K562 (cell line): ENCODE measurements around the gene PRR29. TPM values are rescaled to one million over a fixed set of nuclear protein-coding genes. Genes with fewer than 3 reads are reported as not detected.

Experiments
- ATAC-seq: fragments of 200-7000 bp; cut with Tn5 transposase; 3 replicates; pipeline ENCODE4 v1.9.1; 2020; ENCODE audit warnings: moderate library complexity
- BruUV-seq: library from RNA; stranded (reverse); fragments of 400-500 nt; replicated peaks from 2 replicates; lab custom pipeline; 2021; lab: Mats Ljungman, UMichigan
- CTCF ChIA-PET: fragments of 300-600 bp; formaldehyde crosslinking; extraction: SDS; loops from one replicate; lab custom pipeline; 2021; ENCODE audit warnings: low intra/inter-chr PET ratio; lab: Yijun Ruan, JAX
- POLR2A ChIA-PET: fragments of 300-600, 350-650 bp; sonication (Branson Sonifier 250); formaldehyde crosslinking; extraction: SDS; loops from one replicate; lab custom pipeline; 2021; ENCODE audit warnings: antibody characterized with exemption, inconsistent platforms; lab: Yijun Ruan, JAX
- DNase-seq, 4 experiments: peaks; one replicate each; pipeline versions ENCODE4 v3.0.0 to v3.0.0-alpha.2; 2011 to 2018; ENCODE audit warnings: low spot score in 3 of 4, mixed read lengths in 3 of 4; ENCODE audit errors: extremely low read depth in 1 of 4
- FAIRE-seq: peaks from 2 replicates; lab custom pipeline; 2011; peaks lifted over from hg19 to GRCh38; lab: Jason Lieb, UNC
- H2AFZ ChIP-seq: 2 replicates; pipeline ENCODE4 v1.6.0; 2011; ENCODE audit warnings: low read depth, low read length, control low read depth, inconsistent platforms
- H3K27ac ChIP-seq: fragments of 200-600 bp; 3 replicates; pipeline ENCODE4 v1.8.0; 2011; ENCODE audit warnings: low read depth, mild to moderate bottlenecking, control low read depth, inconsistent platforms, low read length, moderate library complexity, mixed read lengths; ENCODE audit errors: extremely low read depth
- H3K27me3 ChIP-seq, 2 experiments: fragments of 300-600 bp in 1 of 2; 2 replicates in 1 of 2; 3 replicates in 1 of 2; pipeline versions ENCODE4 v1.6.0 to v1.8.0; 2011; ENCODE audit warnings: inconsistent platforms in 2 of 2, low read length in 2 of 2, mild to moderate bottlenecking in 1 of 2, mixed read lengths in 1 of 2, moderate library complexity in 1 of 2; ENCODE audit not compliant: control insufficient read depth in 2 of 2, insufficient read depth in 2 of 2
- H3K36me3 ChIP-seq: fragments of 300-600 bp; 3 replicates; pipeline ENCODE4 v1.8.0; 2011; ENCODE audit warnings: mild to moderate bottlenecking, low read length, inconsistent platforms; ENCODE audit not compliant: control insufficient read depth, insufficient read depth
- H3K4me1 ChIP-seq, 2 experiments: fragments of 200-600 bp in 1 of 2; replicated peaks in 1 of 2; 2 replicates in 1 of 2; 3 replicates in 1 of 2; pipeline versions ENCODE4 v1.5.1 to v1.8.0; 2011; ENCODE audit warnings: inconsistent platforms in 2 of 2, low read length in 2 of 2, mild to moderate bottlenecking in 1 of 2, mixed read lengths in 1 of 2, moderate library complexity in 1 of 2; ENCODE audit not compliant: control insufficient read depth in 2 of 2, insufficient read depth in 2 of 2
- H3K4me2 ChIP-seq: 2 replicates; pipeline ENCODE4 v1.6.1; 2011; ENCODE audit warnings: low read length, control low read depth, inconsistent platforms, mixed read lengths; ENCODE audit not compliant: insufficient read depth
- H3K4me3 ChIP-seq: fragments of 200-600 bp; sonication (generic), shearing (Covaris generic); 2 replicates; pipeline ENCODE4 v1.5.1; 2016; ENCODE audit warnings: control low read depth, inconsistent platforms
- H3K79me2 ChIP-seq: fragments of 200-600 bp; 3 replicates; pipeline ENCODE4 v1.8.0; 2011; ENCODE audit warnings: low read length, inconsistent platforms; ENCODE audit not compliant: control insufficient read depth, insufficient read depth
- H3K9ac ChIP-seq, 2 experiments: 2 replicates each; pipeline versions ENCODE4 v1.6.0 to v1.6.1; 2011; ENCODE audit warnings: low read depth in 2 of 2, low read length in 2 of 2, control low read depth in 1 of 2, inconsistent platforms in 1 of 2, mild to moderate bottlenecking in 1 of 2, mixed read lengths in 1 of 2; ENCODE audit not compliant: insufficient read depth in 1 of 2
- H3K9me1 ChIP-seq: one replicate; pipeline ENCODE4 v1.6.0; 2011; ENCODE audit warnings: inconsistent platforms, mild to moderate bottlenecking, low read length, moderate library complexity; ENCODE audit not compliant: control insufficient read depth, insufficient read depth
- H3K9me3 ChIP-seq: replicated peaks from 2 replicates; pipeline ENCODE4 v1.5.1; 2011; ENCODE audit warnings: low read depth, low read length, inconsistent platforms; ENCODE audit not compliant: control insufficient read depth, insufficient read depth
- H4K20me1 ChIP-seq: replicated peaks from 2 replicates; pipeline ENCODE4 v1.6.1; 2011; ENCODE audit warnings: low read length, inconsistent platforms, mixed read lengths; ENCODE audit not compliant: control insufficient read depth, insufficient read depth
- ATF6 ChIP-seq: sonication (generic); formaldehyde crosslinking; IDR thresholded peaks from 2 replicates; pipeline ENCODE4 v1.4.0; 2020; ENCODE audit warnings: mild to moderate bottlenecking, missing genetic modification reagents
- CAMTA2 ChIP-seq: fragments of 250-450 bp; sonication (Bioruptor Pico); conservative IDR thresholded peaks from 2 replicates; pipeline ENCODE4 v1.5.1; 2022
- DMBX1 ChIP-seq: fragments of 250-450 bp; sonication (Bioruptor Pico); IDR thresholded peaks from 2 replicates; pipeline ENCODE4 v1.8.0; 2022; ENCODE audit warnings: inconsistent platforms, mild to moderate bottlenecking, moderate library complexity, borderline replicate concordance
- HDAC3 ChIP-seq: fragments of 450-650 bp; IDR thresholded peaks from 2 replicates; pipeline ENCODE4 v1.6.1; 2018; ENCODE audit warnings: borderline replicate concordance, mild to moderate bottlenecking, moderate library complexity; ENCODE audit not compliant: partially characterized antibody
- HLTF ChIP-seq: fragments of 450-650 bp; IDR thresholded peaks from 2 replicates; pipeline ENCODE4 v1.6.1; 2016
- NR2F6 ChIP-seq: fragments of 450-650 bp; formaldehyde crosslinking; IDR thresholded peaks from 2 replicates; pipeline ENCODE4 v1.4.0; 2020; ENCODE audit warnings: mild to moderate bottlenecking
- ZNF518B ChIP-seq: fragments of 250-450 bp; sonication (Bioruptor Pico); IDR thresholded peaks from 2 replicates; pipeline ENCODE4 v1.5.0; 2021; ENCODE audit warnings: mild to moderate bottlenecking, moderate library complexity
- WGBS: fragments of 100-300 bp; shearing (Covaris generic); methylation state at CpG from one replicate; pipeline ENCODE4 v1.1.6; 2016; ENCODE audit warnings: low coverage, mixed read lengths; ENCODE audit not compliant: insufficient coverage; ENCODE audit errors: missing lambda C conversion rate; 5-methylcytosine and 5-hydroxymethylcytosine counted together
- in situ Hi-C: fragments of 300-500 bp; cut with MboI; formaldehyde crosslinking; loops from 4 replicates; pipeline ENCODE4 v1.15.0; 2018; ENCODE audit warnings: inconsistent platforms, mixed read lengths
- intact Hi-C: fragments of 100-400 bp; cut with micrococcal nuclease; formaldehyde crosslinking; loops from 2 replicates; pipeline ENCODE4 v1.14.2; 2022
- polyA plus RNA-seq, 8 experiments: library from polyadenylated mRNA; depleted of rRNA in 4 of 8; stranded (reverse) in 5 of 8; unstranded in 3 of 8; fragments of >200 nt; fragmentation: Nextera tagmentation in 2 of 8; fragmentation: Illumina TruSeq in 1 of 8; extraction: Ambion mirVana in 2 of 8; extraction: Trizol in 1 of 8; gene quantifications; 2 replicates each; pipeline versions ENCODE4 v1.2.1 to v1.2.3, GENCODE V29; 2011 to 2014; ENCODE audit warnings: inconsistent platforms in 1 of 8, missing spikeins in 1 of 8
- total RNA-seq, 7 experiments: library from RNA; depleted of rRNA in 6 of 7; stranded (reverse); fragments of >200 nt in 6 of 7; fragmentation: Illumina TruSeq in 2 of 7; extraction: Trizol in 2 of 7; gene quantifications; 2 replicates each; pipeline versions ENCODE4 v1.2.1 to v1.2.3, GENCODE V29; 2011 to 2021; ENCODE audit warnings: low replicate concordance in 1 of 7

PRR29 gene
- total and polyA plus RNA-seq, 9 of the 15 experiments (the other 6 are each of a cell fraction or from before 2014, with no cell fraction given): 0.08 to 0.58 (median 0.15) TPM; not detected in 5

GRCh38 chr17:64038331-64039105 lies 40.4 kb downstream of the PRR29 start:
- H2AFZ ChIP-seq: no peak overlapping the region
- H3K36me3 ChIP-seq: peaks cover 8% of the 10 kb centered on the region; the same call in 1 of the 3 replicates
- H3K27ac ChIP-seq: no peak overlapping the region
- no peaks in the 10 kb centered on the region for H3K9me3 ChIP-seq
- ATAC-seq: no peak
- no peaks in the 10 kb centered on the region for H4K20me1 ChIP-seq
- peaks cover 0 to 4% of the 10 kb centered on the region in 2 experiments; a peak in 3 of 5 replicates for H3K4me1 ChIP-seq
- DNase-seq: no peak
- in situ Hi-C loops: loop anchor here (10.0 kb wide), 1 partner anchor 96 kb away; the partner anchor contains the start of gene ERN1
- no peaks in the 10 kb centered on the region for H3K79me2 ChIP-seq
- 80% methylated on average over 16 of the region's 16 CpGs for WGBS
- no peak overlapping the region for H3K4me2 ChIP-seq
- H3K9me1 ChIP-seq: no peaks in the 10 kb centered on the region
- FAIRE-seq: no peak
- H3K4me3 ChIP-seq: no peak overlapping the region
- H3K9ac ChIP-seq: no peak overlapping the region; a peak in 1 of 4 replicates
- no peak for TF ChIP-seq NR2F6 (CRISPR knock-in tag)
- TF ChIP-seq ATF6 (CRISPR knock-in tag): no peak
- no peak for TF ChIP-seq ZNF518B (CRISPR knock-in tag)
- TF ChIP-seq HLTF: no peak
- no peak for TF ChIP-seq DMBX1 (CRISPR knock-in tag)
- no peak for TF ChIP-seq CAMTA2 (CRISPR knock-in tag)
- no peak for TF ChIP-seq HDAC3
- POLR2A ChIA-PET: interaction anchor here (0.7 to 1.0 kb wide), 4 partner anchors 9 to 108 kb away, joined by 3 read pairs; no protein-coding TSS in a partner anchor
- intact Hi-C loops: no loop called here
- CTCF ChIA-PET: no interaction called here
- no TSS peak for BruUV-seq
- no peaks in the 10 kb centered on the region for H3K27me3 ChIP-seq
